Trophoblast cell (in vitro differentiated cells and primary cell): Measurements from ENCODE around the gene CORO2B.

ENCODE experiments used
- DNase-seq, 2 donors: peaks; one replicate each; pipeline ENCODE4 v3.0.0-alpha.2; 2016
- H2AFZ ChIP-seq: 2 replicates; pipeline ENCODE4 v1.6.1; 2013; ENCODE audit warnings: low read length, moderate library complexity, mild to moderate bottlenecking; ENCODE audit not compliant: insufficient read depth, poor library complexity
- H2AK5ac ChIP-seq: 2 replicates; pipeline ENCODE4 v1.6.1; 2013; ENCODE audit warnings: mild to moderate bottlenecking, low read length
- H2BK120ac ChIP-seq: 2 replicates; pipeline ENCODE4 v1.6.1; 2013; ENCODE audit warnings: low read length, mild to moderate bottlenecking, moderate library complexity; ENCODE audit not compliant: insufficient read depth, poor library complexity
- H2BK12ac ChIP-seq: 2 replicates; pipeline ENCODE4 v1.6.1; 2013; ENCODE audit warnings: mild to moderate bottlenecking, low read length, moderate library complexity
- H2BK5ac ChIP-seq: 2 replicates; pipeline ENCODE4 v1.6.1; 2013; ENCODE audit warnings: low read length, low read depth, moderate library complexity, mild to moderate bottlenecking; ENCODE audit not compliant: poor library complexity
- H3K14ac ChIP-seq: 2 replicates; pipeline ENCODE4 v1.6.1; 2013; ENCODE audit warnings: mild to moderate bottlenecking, low read length
- H3K18ac ChIP-seq: 2 replicates; pipeline ENCODE4 v1.6.1; 2013; ENCODE audit warnings: mild to moderate bottlenecking, low read length
- H3K23ac ChIP-seq: 2 replicates; pipeline ENCODE4 v1.6.1; 2013; ENCODE audit warnings: low read length
- H3K27ac ChIP-seq: 2 replicates; pipeline ENCODE4 v1.5.1; 2013; ENCODE audit warnings: low read depth, mild to moderate bottlenecking, inconsistent platforms, low read length, moderate library complexity
- H3K27me3 ChIP-seq: 2 replicates; pipeline ENCODE4 v1.6.1; 2013; ENCODE audit warnings: inconsistent platforms, mild to moderate bottlenecking, low read length, moderate library complexity; ENCODE audit not compliant: insufficient read depth
- H3K36me3 ChIP-seq, 2 experiments: 1 replicate in 1 of 2; 2 replicates in 1 of 2; pipeline ENCODE4 v1.6.1; 2013; ENCODE audit warnings: low read length in 2 of 2, mild to moderate bottlenecking in 2 of 2, moderate library complexity in 1 of 2; ENCODE audit not compliant: insufficient read depth in 2 of 2, control insufficient read depth in 1 of 2
- H3K4ac ChIP-seq: 2 replicates; pipeline ENCODE4 v1.6.1; 2013; ENCODE audit warnings: low read depth, mild to moderate bottlenecking, low read length, moderate library complexity
- H3K4me1 ChIP-seq, 2 experiments: 1 replicate in 1 of 2; 2 replicates in 1 of 2; pipeline ENCODE4 v1.6.1; 2013; ENCODE audit warnings: low read length in 2 of 2, mild to moderate bottlenecking in 2 of 2, moderate library complexity in 1 of 2; ENCODE audit not compliant: insufficient read depth in 2 of 2, control insufficient read depth in 1 of 2
- H3K4me2 ChIP-seq: 2 replicates; pipeline ENCODE4 v1.6.1; 2013; ENCODE audit warnings: inconsistent platforms, mild to moderate bottlenecking, low read length, moderate library complexity
- H3K4me3 ChIP-seq: 2 replicates; pipeline ENCODE4 v1.5.1; 2013; ENCODE audit warnings: mild to moderate bottlenecking, low read depth, low read length, inconsistent platforms
- H3K79me1 ChIP-seq: one replicate; pipeline ENCODE4 v1.6.1; 2013; ENCODE audit warnings: low read length
- H3K79me2 ChIP-seq: 2 replicates; pipeline ENCODE4 v1.6.1; 2013; ENCODE audit warnings: low read length, mild to moderate bottlenecking; ENCODE audit not compliant: control insufficient read depth, insufficient read depth, poor library complexity
- H3K9ac ChIP-seq: 2 replicates; pipeline ENCODE4 v1.6.1; 2013; ENCODE audit warnings: mild to moderate bottlenecking, low read length
- H3K9me3 ChIP-seq: 2 replicates; pipeline ENCODE4 v1.6.1; 2013; ENCODE audit warnings: low read depth, mild to moderate bottlenecking, control low read depth, inconsistent platforms, low read length; ENCODE audit not compliant: insufficient read depth
- H4K12ac ChIP-seq: 2 replicates; pipeline ENCODE4 v1.6.1; 2013; ENCODE audit warnings: low read depth, mild to moderate bottlenecking, low read length, moderate library complexity
- H4K8ac ChIP-seq: 2 replicates; pipeline ENCODE4 v1.6.1; 2013; ENCODE audit warnings: low read depth, mild to moderate bottlenecking, low read length, moderate library complexity
- H4K91ac ChIP-seq: one replicate; pipeline ENCODE4 v1.6.1; 2013; ENCODE audit warnings: low read depth, mild to moderate bottlenecking, low read length, moderate library complexity
- WGBS: extraction: QIAGEN DNeasy Blood & Tissue Kit; methylation state at CpG from one replicate; pipeline ENCODE4 v1.1.7; 2013; ENCODE audit warnings: missing lambda C conversion rate; ENCODE audit not compliant: insufficient read length, insufficient coverage; ENCODE audit errors: extremely low coverage; 5-methylcytosine and 5-hydroxymethylcytosine counted together

CORO2B gene

GRCh38 chr15:68552344-68552743, 26.4 kb upstream of the CORO2B start:
- Histone ChIP-seq H3K14ac (no peak overlapping the region), H4K12ac (no peak overlapping the region), H3K27ac (no peak overlapping the region), H3K18ac (no peak overlapping the region), H3K4me2 (no peak overlapping the region), H3K9me3 (peaks cover 4% of the 10 kb centered on the region), H2BK120ac (no peak overlapping the region), H3K4me3 (no peak overlapping the region), H4K8ac (no peak overlapping the region), H2BK5ac (no peak overlapping the region), H3K4me1 (peaks cover 3 to 4% of the 10 kb centered on the region in 2 experiments), H3K79me2 (no peaks in the 10 kb centered on the region), H3K9ac (no peak overlapping the region), H4K91ac (no peak overlapping the region), H3K36me3 (no peaks in the 10 kb centered on the region), H2BK12ac (no peak overlapping the region), H3K27me3 (no peaks in the 10 kb centered on the region), H2AK5ac (no peak overlapping the region), H3K4ac (no peak overlapping the region), H3K23ac (no peak overlapping the region), H3K79me1 (no peaks in the 10 kb centered on the region), H2AFZ (no peak overlapping the region)
- no CpG with 5 or more reads among the region's 6 CpGs for WGBS
- no peak for DNase-seq

GRCh38 chr15:68552773-68553172, 26.0 kb upstream of the CORO2B start:
- Histone ChIP-seq H2BK120ac (no peak overlapping the region), H3K79me2 (no peaks in the 10 kb centered on the region), H4K91ac (no peak overlapping the region), H2AK5ac (no peak overlapping the region), H3K36me3 (no peaks in the 10 kb centered on the region), H3K4me1 (peaks cover 3 to 4% of the 10 kb centered on the region in 2 experiments), H4K8ac (no peak overlapping the region), H3K9ac (no peak overlapping the region), H2BK5ac (no peak overlapping the region), H3K18ac (no peak overlapping the region), H3K27ac (no peak overlapping the region), H4K12ac (no peak overlapping the region), H3K4me2 (no peak overlapping the region), H3K14ac (no peak overlapping the region), H3K79me1 (no peaks in the 10 kb centered on the region), H3K4me3 (no peak overlapping the region), H3K4ac (no peak overlapping the region), H3K23ac (no peak overlapping the region), H3K9me3 (peaks cover 4% of the 10 kb centered on the region), H2BK12ac (no peak overlapping the region), H3K27me3 (no peaks in the 10 kb centered on the region), H2AFZ (no peak overlapping the region)
- no CpG with 5 or more reads among the region's 6 CpGs for WGBS
- no peak for DNase-seq

GRCh38 chr15:68553314-68553993, 25.3 kb upstream of the CORO2B start:
- Histone ChIP-seq H3K4me2 (no peak overlapping the region), H3K18ac (no peak overlapping the region), H3K27ac (no peak overlapping the region), H3K27me3 (no peaks in the 10 kb centered on the region), H2AFZ (no peak overlapping the region), H4K8ac (no peak overlapping the region), H3K4me1 (peaks cover 3 to 4% of the 10 kb centered on the region in 2 experiments), H3K9me3 (peaks cover 4% of the 10 kb centered on the region), H2BK12ac (no peak overlapping the region), H3K4me3 (no peak overlapping the region), H3K79me1 (no peaks in the 10 kb centered on the region), H2BK120ac (no peak overlapping the region), H3K9ac (no peak overlapping the region), H3K79me2 (no peaks in the 10 kb centered on the region), H3K36me3 (no peaks in the 10 kb centered on the region), H2AK5ac (no peak overlapping the region), H4K12ac (no peak overlapping the region), H4K91ac (no peak overlapping the region), H3K14ac (no peak overlapping the region), H3K23ac (no peak overlapping the region), H2BK5ac (no peak overlapping the region), H3K4ac (no peak overlapping the region)
- no CpG with 5 or more reads among the region's 8 CpGs for WGBS
- no peak for DNase-seq

GRCh38 chr15:68553994-68554720, 24.6 kb upstream of the CORO2B start:
- Histone ChIP-seq H3K4me2 (no peak overlapping the region), H3K23ac (no peak overlapping the region), H3K27me3 (no peaks in the 10 kb centered on the region), H4K12ac (no peak overlapping the region), H3K4me1 (peaks cover 8 to 9% of the 10 kb centered on the region in 2 experiments), H3K79me2 (no peaks in the 10 kb centered on the region), H2AFZ (no peak overlapping the region), H3K9ac (no peak overlapping the region), H3K14ac (no peak overlapping the region), H2BK120ac (no peak overlapping the region), H3K79me1 (peaks cover 4% of the 10 kb centered on the region), H3K9me3 (peaks cover 4% of the 10 kb centered on the region), H3K18ac (no peak overlapping the region), H2AK5ac (no peak overlapping the region), H2BK12ac (no peak overlapping the region), H4K91ac (no peak overlapping the region), H3K4me3 (no peak overlapping the region), H3K4ac (no peak overlapping the region), H3K27ac (no peak overlapping the region), H4K8ac (no peak overlapping the region), H3K36me3 (no peaks in the 10 kb centered on the region), H2BK5ac (no peak overlapping the region)
- DNase-seq = peak; percentile 57 to 90
- WGBS = no CpG with 5 or more reads among the region's 10 CpGs
